Right lung (tissue), 5 donors: ENCODE results near the gene ACTL10. TPM values are rescaled to one million over a fixed set of nuclear protein-coding genes. Genes with fewer than 3 reads are reported as not detected.

Experiments used
- DNase-seq, 2 donors: peaks; one replicate each; pipeline ENCODE4 v3.0.0-alpha.2; 2013
- polyA plus RNA-seq, 5 donors: library from polyadenylated mRNA; unstranded; fragments of 120-200 nt; gene quantifications; one replicate each; pipeline versions ENCODE4 v1.2.1 to v1.2.3, GENCODE V29; 2013; ENCODE audit warnings: inconsistent platforms in 1 of 5, low replicate concordance in 1 of 5; ENCODE audit not compliant: insufficient read length in 5 of 5, insufficient read depth in 1 of 5

The ACTL10 gene
- polyA plus RNA-seq, 5 donors: 0.29 to 0.91 (median 0.44) TPM

- no peak for DNase-seq
Observed at GRCh38 chr20:33648396-33649004, 18.2 kb upstream of the ACTL10 start.

- peak in 1 of 2 donors; percentile 46 for DNase-seq
Observed at GRCh38 chr20:33649201-33649681, 17.5 kb upstream of the ACTL10 start.

GRCh38 chr20:33650111-33650752 lies 16.5 kb upstream of the ACTL10 start:
- no peak for DNase-seq

GRCh38 chr20:33650753-33651561 lies 15.8 kb upstream of the ACTL10 start:
- no peak for DNase-seq

- no peak for DNase-seq
Observed at GRCh38 chr20:33651562-33652048, 15.1 kb upstream of the ACTL10 start.

- DNase-seq: peak in 1 of 2 donors; percentile 66
Observed at GRCh38 chr20:33653218-33653899, 13.4 kb upstream of the ACTL10 start.

GRCh38 chr20:33653900-33654596 lies 12.7 kb upstream of the ACTL10 start:
- DNase-seq: no peak

- no peak for DNase-seq
Observed at GRCh38 chr20:33654680-33655161, 12.0 kb upstream of the ACTL10 start.

- no peak for DNase-seq
Observed at GRCh38 chr20:33655164-33655563, 11.6 kb upstream of the ACTL10 start.

GRCh38 chr20:33656010-33656782 lies 10.5 kb upstream of the ACTL10 start:
- no peak for DNase-seq

- DNase-seq: no peak
Observed at GRCh38 chr20:33656783-33657703, 9.7 kb upstream of the ACTL10 start.

- DNase-seq: no peak
Observed at GRCh38 chr20:33657704-33658095, 9.0 kb upstream of the ACTL10 start.

- no peak for DNase-seq
Observed at GRCh38 chr20:33658510-33658909, 8.2 kb upstream of the ACTL10 start.

GRCh38 chr20:33658929-33659328 lies 7.8 kb upstream of the ACTL10 start:
- DNase-seq: no peak

GRCh38 chr20:33659341-33660034 lies 7.3 kb upstream of the ACTL10 start:
- DNase-seq: no peak

GRCh38 chr20:33660035-33660684 lies 6.6 kb upstream of the ACTL10 start:
- no peak for DNase-seq

GRCh38 chr20:33660685-33661058 lies 6.1 kb upstream of the ACTL10 start:
- no peak for DNase-seq

- no peak for DNase-seq
Observed at GRCh38 chr20:33662172-33662571, 4.6 kb upstream of the ACTL10 start, which contains the start of gene C20orf144. Gene C20orf144 (plus strand): TSS chr20:33662327. CDS start chr20:33662346, 19 bp downstream.
